SK-N-SH (cell line): ENCODE measurements around the gene TRIM54. TPM values are rescaled to one million over a fixed set of nuclear protein-coding genes. Genes with fewer than 3 reads are reported as not detected.

ENCODE experiments used
- CTCF ChIA-PET: fragments of 300-600, 350-600 bp; formaldehyde crosslinking; extraction: SDS; loops from one replicate; lab custom pipeline; 2021; lab: Yijun Ruan, JAX
- POLR2A ChIA-PET: fragments of 350-600 bp; sonication (Branson Sonifier 250); formaldehyde crosslinking; extraction: SDS; loops from one replicate; lab custom pipeline; 2020; ENCODE audit warnings: antibody characterized with exemption, inconsistent platforms; lab: Yijun Ruan, JAX
- DNase-seq: peaks from one replicate; pipeline ENCODE4 v3.0.0; 2012
- H2AFZ ChIP-seq: fragments of 200-600 bp; sonication (generic); 2 replicates; pipeline ENCODE4 v1.8.1; 2016; ENCODE audit warnings: antibody characterized with exemption, mild to moderate bottlenecking, low read depth
- H3F3A ChIP-seq: fragments of 200-600 bp; sonication (generic); replicated peaks from 2 replicates; pipeline ENCODE3; 2016; ENCODE audit warnings: antibody characterized with exemption, mild to moderate bottlenecking; ENCODE audit not compliant: insufficient read depth
- H3K27ac ChIP-seq, 2 experiments: fragments of 200-500 bp in 1 of 2; fragments of 200-600 bp in 1 of 2; sonication (Bioruptor generic) in 1 of 2; sonication (generic), shearing (Covaris generic) in 1 of 2; 2 replicates each; pipeline versions ENCODE4 v1.5.1 to v1.6.1; 2014 to 2016; ENCODE audit warnings: low read depth in 2 of 2, inconsistent platforms in 1 of 2, low read length in 1 of 2, mild to moderate bottlenecking in 1 of 2, mixed read lengths in 1 of 2
- H3K27me3 ChIP-seq: fragments of 200-600 bp; sonication (generic), shearing (Covaris generic); 2 replicates; pipeline ENCODE4 v1.6.1; 2016; ENCODE audit warnings: mixed run types; ENCODE audit not compliant: insufficient read depth
- H3K36me3 ChIP-seq, 2 experiments: fragments of 200-500 bp in 1 of 2; fragments of 200-600 bp in 1 of 2; sonication (Bioruptor generic) in 1 of 2; sonication (generic) in 1 of 2; replicated peaks in 1 of 2; 2 replicates each; pipeline versions ENCODE3 to v1.5.1; 2014 to 2016; ENCODE audit warnings: low read length in 1 of 2, mild to moderate bottlenecking in 1 of 2; ENCODE audit not compliant: insufficient read depth in 2 of 2, control insufficient read depth in 1 of 2
- H3K4me1 ChIP-seq, 2 experiments: fragments of 200-500 bp in 1 of 2; fragments of 200-600 bp in 1 of 2; sonication (Bioruptor generic) in 1 of 2; sonication (generic), shearing (Covaris generic) in 1 of 2; 2 replicates each; pipeline versions ENCODE4 v1.5.1 to v1.6.1; 2014 to 2016; ENCODE audit warnings: low read depth in 1 of 2, low read length in 1 of 2, mixed run types in 1 of 2; ENCODE audit not compliant: insufficient read depth in 2 of 2, control insufficient read depth in 1 of 2
- H3K4me2 ChIP-seq: fragments of 200-600 bp; sonication (generic), shearing (Covaris generic); 2 replicates; pipeline ENCODE4 v1.6.1; 2017; ENCODE audit warnings: mixed run types
- H3K4me3 ChIP-seq, 2 experiments: fragments of 200-500 bp in 1 of 2; fragments of 200-600 bp in 1 of 2; sonication (Bioruptor generic) in 1 of 2; sonication (generic), shearing (Covaris generic) in 1 of 2; 2 replicates each; pipeline versions ENCODE4 v1.5.1 to v1.8.1; 2014 to 2016; ENCODE audit warnings: low read depth in 2 of 2, inconsistent platforms in 1 of 2, low read length in 1 of 2, mild to moderate bottlenecking in 1 of 2, mixed read lengths in 1 of 2, moderate library complexity in 1 of 2
- H3K79me2 ChIP-seq: fragments of 200-600 bp; sonication (generic); 2 replicates; pipeline ENCODE4 v1.8.1; 2017; ENCODE audit warnings: mild to moderate bottlenecking; ENCODE audit not compliant: insufficient read depth
- H3K9ac ChIP-seq: fragments of 200-600 bp; sonication (generic); 2 replicates; pipeline ENCODE4 v1.6.1; 2017; ENCODE audit warnings: mixed run types
- H3K9me2 ChIP-seq: fragments of 200-600 bp; sonication (generic); 2 replicates; pipeline ENCODE4 v1.6.1; 2017; ENCODE audit warnings: mixed run types
- H3K9me3 ChIP-seq: fragments of 200-600 bp; sonication (generic); 2 replicates; pipeline ENCODE4 v1.6.1; 2017; ENCODE audit warnings: mixed run types, mild to moderate bottlenecking, moderate library complexity
- H4K20me1 ChIP-seq: fragments of 200-600 bp; sonication (generic); 2 replicates; pipeline ENCODE4 v1.6.1; 2017; ENCODE audit warnings: mild to moderate bottlenecking, mixed run types; ENCODE audit not compliant: insufficient read depth
- EZH2phosphoT487 ChIP-seq: fragments of 200-600 bp; sonication (generic); IDR thresholded peaks from 2 replicates; pipeline ENCODE4 v1.6.1; 2017; ENCODE audit warnings: low read depth, mixed run types, mild to moderate bottlenecking, antibody characterized with exemption, moderate library complexity, borderline replicate concordance
- FOSL2 ChIP-seq: IDR thresholded peaks from 2 replicates; pipeline ENCODE4 v1.4.0; 2012; ENCODE audit warnings: low read depth, mild to moderate bottlenecking, moderate library complexity, borderline replicate concordance
- GABPA ChIP-seq: IDR thresholded peaks from 2 replicates; pipeline ENCODE4 v1.4.0; 2012; ENCODE audit warnings: low read depth, mild to moderate bottlenecking
- GATA2 ChIP-seq: sonication (generic); formaldehyde crosslinking; IDR thresholded peaks from 2 replicates; pipeline ENCODE4 v1.5.0; 2020; ENCODE audit warnings: mild to moderate bottlenecking, missing genetic modification reagents
- NFIC ChIP-seq: IDR thresholded peaks from 2 replicates; pipeline ENCODE4 v1.4.0; 2012; ENCODE audit warnings: borderline replicate concordance
- RCOR1 ChIP-seq: fragments of 150-350 bp; IDR thresholded peaks from 2 replicates; pipeline ENCODE4 v1.6.1; 2017; ENCODE audit warnings: antibody characterized with exemption, low read length
- TAF1 ChIP-seq: IDR thresholded peaks from 2 replicates; pipeline ENCODE4 v1.6.1; 2012; ENCODE audit warnings: low read depth, mild to moderate bottlenecking, low read length, moderate library complexity, borderline replicate concordance
- TCF12 ChIP-seq: IDR thresholded peaks from 2 replicates; pipeline ENCODE4 v1.4.0; 2012
- TEAD4 ChIP-seq: IDR thresholded peaks from 2 replicates; pipeline ENCODE4 v1.4.0; 2012; ENCODE audit warnings: mild to moderate bottlenecking, borderline replicate concordance; ENCODE audit not compliant: insufficient read depth
- WGBS: methylation state at CpG from one replicate; pipeline ENCODE4 v1.1.6; 2017; ENCODE audit warnings: low lambda C conversion rate; 5-methylcytosine and 5-hydroxymethylcytosine counted together
- polyA plus RNA-seq, 3 experiments: library from polyadenylated mRNA; depleted of rRNA; stranded (reverse); fragments of >200 nt; gene quantifications; 2 replicates each; pipeline ENCODE4 v1.2.3, GENCODE V29; 2012
- TF ChIP-seq, protein P1 (sequence below): IDR thresholded peaks from 2 replicates; pipeline ENCODE4 v1.4.0; 2012; ENCODE audit warnings: low read depth, borderline replicate concordance
- TF ChIP-seq, protein P2 (sequence below): fragments of 200-600 bp; sonication (generic); IDR thresholded peaks from 2 replicates; pipeline ENCODE4 v1.6.1; 2017; ENCODE audit warnings: antibody characterized with exemption, mild to moderate bottlenecking, moderate library complexity
- TF ChIP-seq, protein P3 (sequence below): IDR thresholded peaks from 2 replicates; pipeline ENCODE4 v1.6.1; 2012; ENCODE audit warnings: mild to moderate bottlenecking, low read depth, low read length, moderate library complexity
- TF ChIP-seq, protein P4 (sequence below): fragments of 150-350 bp; IDR thresholded peaks from 2 replicates; pipeline ENCODE4 v1.6.1; 2017; ENCODE audit warnings: antibody characterized with exemption, low read length, low read depth, borderline replicate concordance

The TRIM54 gene
- polyA plus RNA-seq, 1 of the 3 experiments (the other 2 are of a cell fraction): 0.28 TPM

DNA sequence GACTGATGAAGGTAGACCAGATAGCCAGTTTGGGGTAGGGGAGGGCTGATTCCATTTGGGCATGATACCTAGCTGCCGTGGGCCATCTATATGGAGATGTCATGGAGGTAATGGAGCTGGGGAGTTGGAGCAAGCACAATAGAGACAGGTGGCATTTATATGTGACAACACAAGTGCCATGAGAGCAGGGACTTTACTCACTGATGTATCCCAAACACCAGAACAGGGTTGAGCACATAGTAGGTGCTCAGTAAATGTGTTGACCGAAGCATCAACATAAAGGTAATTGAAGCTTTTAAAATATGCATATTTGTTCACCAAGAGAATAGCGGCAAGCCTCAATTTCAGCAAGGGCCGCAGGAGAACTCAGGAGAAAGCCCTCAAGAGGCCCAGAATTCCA, 34.3 kb upstream of the TRIM54 start:
- no peaks in the 10 kb centered on the region for H3K9me3 ChIP-seq
- H3K79me2 ChIP-seq: no peaks in the 10 kb centered on the region
- no peak overlapping the region for H3K4me2 ChIP-seq
- H4K20me1 ChIP-seq: no peaks in the 10 kb centered on the region; the same call in 1 of the 2 replicates
- H3K4me3 ChIP-seq: no peak overlapping the region
- H3K36me3 ChIP-seq: peaks cover 16% of the 10 kb centered on the region in 2 experiments
- H3K4me1 ChIP-seq: peaks cover 0 to 8% of the 10 kb centered on the region in 2 experiments; a peak in 2 of 4 replicates
- H3K9me2 ChIP-seq: no peaks in the 10 kb centered on the region
- no peak for DNase-seq
- POLR2A ChIA-PET: interaction anchor here (0.6 to 0.7 kb wide), 2 partner anchors 14 to 158 kb away, joined by 3 to 7 read pairs; no protein-coding TSS in a partner anchor
- no peak overlapping the region for H3K9ac ChIP-seq
- CTCF ChIA-PET: interaction anchor here (1.6 to 10.8 kb wide), 7 partner anchors 9 to 56 kb away, joined by 3 to 133 read pairs (median 16); partner anchors contain the start of genes SLC30A3 and TRIM54
- TF ChIP-seq GATA2 (no peak), TEAD4 (no peak), TAF1 (no peak), RCOR1 (no peak), FOSL2 (no peak), EZH2phosphoT487 (no peak), TCF12 (no peak), GABPA (no peak), NFIC (no peak)
- TF ChIP-seq, protein P1, sequence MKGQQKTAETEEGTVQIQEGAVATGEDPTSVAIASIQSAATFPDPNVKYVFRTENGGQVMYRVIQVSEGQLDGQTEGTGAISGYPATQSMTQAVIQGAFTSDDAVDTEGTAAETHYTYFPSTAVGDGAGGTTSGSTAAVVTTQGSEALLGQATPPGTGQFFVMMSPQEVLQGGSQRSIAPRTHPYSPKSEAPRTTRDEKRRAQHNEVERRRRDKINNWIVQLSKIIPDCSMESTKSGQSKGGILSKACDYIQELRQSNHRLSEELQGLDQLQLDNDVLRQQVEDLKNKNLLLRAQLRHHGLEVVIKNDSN: no peak
- TF ChIP-seq, protein P2, sequence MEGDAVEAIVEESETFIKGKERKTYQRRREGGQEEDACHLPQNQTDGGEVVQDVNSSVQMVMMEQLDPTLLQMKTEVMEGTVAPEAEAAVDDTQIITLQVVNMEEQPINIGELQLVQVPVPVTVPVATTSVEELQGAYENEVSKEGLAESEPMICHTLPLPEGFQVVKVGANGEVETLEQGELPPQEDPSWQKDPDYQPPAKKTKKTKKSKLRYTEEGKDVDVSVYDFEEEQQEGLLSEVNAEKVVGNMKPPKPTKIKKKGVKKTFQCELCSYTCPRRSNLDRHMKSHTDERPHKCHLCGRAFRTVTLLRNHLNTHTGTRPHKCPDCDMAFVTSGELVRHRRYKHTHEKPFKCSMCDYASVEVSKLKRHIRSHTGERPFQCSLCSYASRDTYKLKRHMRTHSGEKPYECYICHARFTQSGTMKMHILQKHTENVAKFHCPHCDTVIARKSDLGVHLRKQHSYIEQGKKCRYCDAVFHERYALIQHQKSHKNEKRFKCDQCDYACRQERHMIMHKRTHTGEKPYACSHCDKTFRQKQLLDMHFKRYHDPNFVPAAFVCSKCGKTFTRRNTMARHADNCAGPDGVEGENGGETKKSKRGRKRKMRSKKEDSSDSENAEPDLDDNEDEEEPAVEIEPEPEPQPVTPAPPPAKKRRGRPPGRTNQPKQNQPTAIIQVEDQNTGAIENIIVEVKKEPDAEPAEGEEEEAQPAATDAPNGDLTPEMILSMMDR: no peak
- TF ChIP-seq, protein P3, sequence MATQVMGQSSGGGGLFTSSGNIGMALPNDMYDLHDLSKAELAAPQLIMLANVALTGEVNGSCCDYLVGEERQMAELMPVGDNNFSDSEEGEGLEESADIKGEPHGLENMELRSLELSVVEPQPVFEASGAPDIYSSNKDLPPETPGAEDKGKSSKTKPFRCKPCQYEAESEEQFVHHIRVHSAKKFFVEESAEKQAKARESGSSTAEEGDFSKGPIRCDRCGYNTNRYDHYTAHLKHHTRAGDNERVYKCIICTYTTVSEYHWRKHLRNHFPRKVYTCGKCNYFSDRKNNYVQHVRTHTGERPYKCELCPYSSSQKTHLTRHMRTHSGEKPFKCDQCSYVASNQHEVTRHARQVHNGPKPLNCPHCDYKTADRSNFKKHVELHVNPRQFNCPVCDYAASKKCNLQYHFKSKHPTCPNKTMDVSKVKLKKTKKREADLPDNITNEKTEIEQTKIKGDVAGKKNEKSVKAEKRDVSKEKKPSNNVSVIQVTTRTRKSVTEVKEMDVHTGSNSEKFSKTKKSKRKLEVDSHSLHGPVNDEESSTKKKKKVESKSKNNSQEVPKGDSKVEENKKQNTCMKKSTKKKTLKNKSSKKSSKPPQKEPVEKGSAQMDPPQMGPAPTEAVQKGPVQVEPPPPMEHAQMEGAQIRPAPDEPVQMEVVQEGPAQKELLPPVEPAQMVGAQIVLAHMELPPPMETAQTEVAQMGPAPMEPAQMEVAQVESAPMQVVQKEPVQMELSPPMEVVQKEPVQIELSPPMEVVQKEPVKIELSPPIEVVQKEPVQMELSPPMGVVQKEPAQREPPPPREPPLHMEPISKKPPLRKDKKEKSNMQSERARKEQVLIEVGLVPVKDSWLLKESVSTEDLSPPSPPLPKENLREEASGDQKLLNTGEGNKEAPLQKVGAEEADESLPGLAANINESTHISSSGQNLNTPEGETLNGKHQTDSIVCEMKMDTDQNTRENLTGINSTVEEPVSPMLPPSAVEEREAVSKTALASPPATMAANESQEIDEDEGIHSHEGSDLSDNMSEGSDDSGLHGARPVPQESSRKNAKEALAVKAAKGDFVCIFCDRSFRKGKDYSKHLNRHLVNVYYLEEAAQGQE: no peak
- TF ChIP-seq, protein P4, sequence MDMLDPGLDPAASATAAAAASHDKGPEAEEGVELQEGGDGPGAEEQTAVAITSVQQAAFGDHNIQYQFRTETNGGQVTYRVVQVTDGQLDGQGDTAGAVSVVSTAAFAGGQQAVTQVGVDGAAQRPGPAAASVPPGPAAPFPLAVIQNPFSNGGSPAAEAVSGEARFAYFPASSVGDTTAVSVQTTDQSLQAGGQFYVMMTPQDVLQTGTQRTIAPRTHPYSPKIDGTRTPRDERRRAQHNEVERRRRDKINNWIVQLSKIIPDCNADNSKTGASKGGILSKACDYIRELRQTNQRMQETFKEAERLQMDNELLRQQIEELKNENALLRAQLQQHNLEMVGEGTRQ: no peak
- no peak overlapping the region for H2AFZ ChIP-seq
- H3F3A ChIP-seq: peaks cover 3% of the 10 kb centered on the region
- H3K27ac ChIP-seq: no peak overlapping the region
- 92% methylated on average over 4 of the region's 4 CpGs for WGBS
- no peaks in the 10 kb centered on the region for H3K27me3 ChIP-seq
